ENCODE data around the gene MAP3K4.

MAP3K4 gene

DNA sequence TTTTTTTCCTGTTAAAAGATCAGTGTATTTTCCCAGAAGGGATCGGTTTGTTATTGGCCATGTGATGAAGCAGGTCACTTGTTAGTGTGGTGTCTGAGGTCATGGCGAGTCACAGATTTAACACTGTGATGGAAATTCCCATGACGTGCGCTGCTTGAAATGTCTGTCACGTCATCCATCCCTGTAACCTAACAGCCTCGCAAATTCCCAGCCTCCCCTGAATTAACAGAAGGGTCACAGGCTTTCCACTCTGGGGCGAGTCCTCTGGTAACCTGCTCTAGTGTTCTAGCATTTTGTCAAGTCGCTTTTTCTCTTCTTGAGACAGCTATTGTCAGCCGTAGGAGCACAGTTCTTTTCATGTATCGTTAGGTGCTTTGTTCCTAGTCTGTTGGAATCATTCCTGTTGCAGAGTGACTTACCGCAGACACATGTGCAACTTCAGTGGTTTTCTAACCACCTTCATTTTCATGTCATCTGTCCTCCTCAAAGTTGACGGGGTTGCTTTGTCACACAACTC lies 137.2 kb downstream of the MAP3K4 start:
- DNase-seq, result no peak

GRCh38 chr6:161130541-161130940 lies 139.0 kb downstream of the MAP3K4 start:
- DNase-seq, result no peak

GRCh38 chr6:161130967-161131766 lies 139.6 kb downstream of the MAP3K4 start:
- no peak for DNase-seq

DNA sequence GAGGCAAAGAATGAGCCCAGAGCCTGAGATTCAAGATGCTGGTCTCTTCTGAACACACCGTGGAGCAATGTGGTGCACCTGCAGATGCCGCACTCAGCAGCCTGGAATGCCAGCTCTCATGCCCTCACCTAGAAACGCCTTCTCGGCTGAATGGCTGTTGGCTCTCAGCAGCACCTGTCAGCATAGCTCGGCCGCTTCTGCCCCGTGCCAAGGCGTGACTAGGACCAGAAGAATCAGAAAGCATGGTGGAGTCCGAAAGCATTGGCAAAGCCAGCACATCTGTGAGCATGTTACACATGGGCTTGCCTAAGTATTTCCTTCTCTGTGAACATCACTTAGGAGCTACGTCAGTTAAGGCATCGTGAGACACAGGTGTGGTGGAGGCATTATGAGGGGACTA lies 140.8 kb downstream of the MAP3K4 start:
- no peak for DNase-seq

GRCh38 chr6:161133963-161134362 lies 142.4 kb downstream of the MAP3K4 start:
- no peak for DNase-seq

DNA sequence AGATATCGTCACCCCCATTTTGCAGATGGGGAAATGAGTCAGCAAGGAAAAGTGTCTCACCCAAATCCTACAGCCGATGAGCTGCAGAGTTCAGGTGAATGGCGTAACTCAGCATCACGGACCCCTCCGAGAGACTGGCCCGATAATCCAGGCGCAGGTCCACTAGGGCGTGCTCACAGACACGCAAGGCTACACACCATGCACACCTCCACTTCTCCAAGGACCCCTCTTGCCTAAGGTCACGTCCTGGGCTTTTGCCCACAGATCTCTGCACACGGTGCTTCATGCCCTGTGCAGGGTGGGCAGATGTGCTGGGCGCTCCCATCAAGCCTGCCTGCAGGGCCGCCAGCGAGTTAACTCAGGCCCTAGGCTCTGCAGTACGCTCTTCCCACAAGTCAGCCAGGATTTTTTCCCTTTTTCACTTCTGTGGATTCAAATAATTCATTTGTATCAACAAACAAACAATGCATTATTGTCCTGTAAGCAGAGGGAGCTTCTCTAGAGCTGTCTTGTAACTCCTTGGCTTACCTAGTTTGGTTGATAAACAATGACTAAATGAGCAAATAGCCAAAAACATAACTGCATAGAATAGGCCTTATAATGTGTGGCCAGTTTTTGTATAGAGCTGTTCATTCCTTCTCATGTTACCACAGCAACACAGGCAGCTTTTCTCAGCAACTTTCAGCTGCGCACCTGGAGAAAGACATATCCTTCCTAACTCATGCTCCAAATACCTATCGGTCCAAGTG lies 143.2 kb downstream of the MAP3K4 start:
- no peak for DNase-seq

GRCh38 chr6:161135695-161136591 lies 144.4 kb downstream of the MAP3K4 start:
- DNase-seq, result no peak

DNA sequence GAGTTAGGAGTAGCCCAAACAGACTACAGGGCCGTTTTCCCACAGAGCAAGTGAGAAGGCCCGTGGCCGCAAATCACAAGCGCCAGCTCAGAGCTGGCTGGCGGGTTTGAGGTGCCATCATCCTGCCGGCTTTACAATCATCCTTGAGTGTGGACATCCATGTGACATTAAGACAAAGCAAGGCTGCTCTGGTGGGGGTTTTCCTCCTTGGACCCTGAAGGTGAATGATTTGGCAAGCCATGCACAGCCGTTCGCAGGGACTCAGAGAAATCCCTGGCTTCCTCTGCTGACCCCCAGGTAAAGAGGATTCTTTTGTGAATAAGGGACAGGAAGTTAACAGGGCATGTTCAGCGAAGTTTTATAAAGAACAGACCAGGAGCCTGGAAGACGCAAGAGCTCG lies 145.1 kb downstream of the MAP3K4 start:
- DNase-seq, result no peak

DNA sequence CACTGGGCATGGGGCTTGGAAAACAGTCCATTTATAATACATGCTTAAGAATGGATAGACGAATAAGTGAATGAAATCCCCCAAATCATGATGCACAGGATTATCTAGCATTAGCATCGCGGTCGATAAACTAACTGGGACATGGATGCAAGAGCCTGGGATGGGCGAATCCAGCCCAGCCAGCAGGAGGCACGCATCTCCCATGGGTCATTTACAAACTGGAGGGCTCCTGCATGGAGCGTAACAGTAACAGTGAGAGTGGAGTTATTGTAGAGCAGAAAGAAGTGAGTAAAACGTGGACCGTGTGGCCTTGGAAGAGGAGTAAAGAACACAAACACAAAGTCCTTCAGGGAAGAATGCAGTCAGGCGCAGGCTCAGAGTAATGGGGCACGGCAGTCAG lies 145.8 kb downstream of the MAP3K4 start:
- no peak for DNase-seq

GRCh38 chr6:161137839-161138542 lies 146.4 kb downstream of the MAP3K4 start:
- no peak for DNase-seq

GRCh38 chr6:161138543-161139303 lies 147.2 kb downstream of the MAP3K4 start:
- no peak for DNase-seq

GRCh38 chr6:161139304-161139765 lies 147.8 kb downstream of the MAP3K4 start:
- no peak for DNase-seq

GRCh38 chr6:161139766-161140553 lies 148.4 kb downstream of the MAP3K4 start:
- no peak for DNase-seq

DNA sequence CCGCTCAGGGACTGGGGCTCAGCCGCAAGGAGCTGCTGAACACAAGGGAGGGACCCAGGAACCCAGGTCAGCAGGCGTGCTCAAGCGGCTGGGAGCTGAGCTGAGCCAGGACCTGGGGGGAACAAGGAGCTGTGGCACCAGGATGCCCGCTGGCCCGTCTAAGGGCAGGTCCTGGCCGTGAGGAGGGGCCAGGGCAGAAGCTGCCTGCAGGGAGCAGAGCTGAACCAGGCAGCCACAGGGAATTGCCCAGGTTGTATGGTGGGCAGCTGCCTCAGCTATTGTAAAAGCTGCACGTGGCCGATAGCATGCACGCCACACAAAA lies 148.9 kb downstream of the MAP3K4 start:
- DNase-seq, result no peak

GRCh38 chr6:161141173-161141572 lies 149.6 kb downstream of the MAP3K4 start:
- DNase-seq, result no peak

- no peak for DNase-seq
These were observed 151.4 kb downstream of the MAP3K4 start for GRCh38 chr6:161142957-161143296.

- no peak for DNase-seq
These were observed 152.3 kb downstream of the MAP3K4 start for GRCh38 chr6:161143663-161144430.

- DNase-seq, result no peak
These were observed 158.6 kb downstream of the MAP3K4 start for GRCh38 chr6:161150136-161150535.

DNA sequence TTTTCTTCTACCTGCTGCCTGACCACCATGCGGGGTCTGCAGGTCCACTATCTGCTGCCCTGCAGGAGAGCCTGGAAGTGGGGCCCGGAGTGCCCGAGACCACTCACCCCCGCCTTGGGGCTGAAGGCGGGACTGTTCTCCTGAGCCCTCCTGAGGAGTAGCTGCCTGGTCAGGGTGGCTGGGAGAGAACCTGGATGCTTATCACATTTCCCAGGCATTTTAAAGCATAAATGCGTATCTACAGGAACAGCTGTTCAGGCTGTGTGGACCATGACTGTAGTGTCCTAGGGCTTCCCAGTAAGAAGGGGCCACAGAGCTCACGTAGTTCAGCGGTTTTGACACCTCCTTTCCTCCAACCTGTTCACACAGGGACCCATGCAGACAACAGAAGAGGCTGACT lies 159.0 kb downstream of the MAP3K4 start:
- no peak for DNase-seq

GRCh38 chr6:161151059-161151645 lies 159.6 kb downstream of the MAP3K4 start:
- DNase-seq, result no peak
